Lower leg skin (tissue), 3 donors: ENCODE measurements around the gene GAD2.

ENCODE experiments used
- POLR2A ChIP-seq, 2 donors: fragments of 450-650 bp; IDR thresholded peaks; one replicate each; pipeline ENCODE4 v1.6.1; 2016 to 2017; ENCODE audit warnings: antibody characterized with exemption in 2 of 2, mild to moderate bottlenecking in 1 of 2, moderate library complexity in 1 of 2
- TF ChIP-seq, protein P1 (sequence below), 3 donors: fragments of 450-650 bp; IDR thresholded peaks; one replicate each; pipeline ENCODE4 v1.5.1; 2016; ENCODE audit warnings: antibody characterized with exemption in 3 of 3, mild to moderate bottlenecking in 3 of 3, moderate library complexity in 2 of 3

- TF ChIP-seq, protein P1, sequence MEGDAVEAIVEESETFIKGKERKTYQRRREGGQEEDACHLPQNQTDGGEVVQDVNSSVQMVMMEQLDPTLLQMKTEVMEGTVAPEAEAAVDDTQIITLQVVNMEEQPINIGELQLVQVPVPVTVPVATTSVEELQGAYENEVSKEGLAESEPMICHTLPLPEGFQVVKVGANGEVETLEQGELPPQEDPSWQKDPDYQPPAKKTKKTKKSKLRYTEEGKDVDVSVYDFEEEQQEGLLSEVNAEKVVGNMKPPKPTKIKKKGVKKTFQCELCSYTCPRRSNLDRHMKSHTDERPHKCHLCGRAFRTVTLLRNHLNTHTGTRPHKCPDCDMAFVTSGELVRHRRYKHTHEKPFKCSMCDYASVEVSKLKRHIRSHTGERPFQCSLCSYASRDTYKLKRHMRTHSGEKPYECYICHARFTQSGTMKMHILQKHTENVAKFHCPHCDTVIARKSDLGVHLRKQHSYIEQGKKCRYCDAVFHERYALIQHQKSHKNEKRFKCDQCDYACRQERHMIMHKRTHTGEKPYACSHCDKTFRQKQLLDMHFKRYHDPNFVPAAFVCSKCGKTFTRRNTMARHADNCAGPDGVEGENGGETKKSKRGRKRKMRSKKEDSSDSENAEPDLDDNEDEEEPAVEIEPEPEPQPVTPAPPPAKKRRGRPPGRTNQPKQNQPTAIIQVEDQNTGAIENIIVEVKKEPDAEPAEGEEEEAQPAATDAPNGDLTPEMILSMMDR (IDR thresholded peaks at IDR 0.05), result no peak
- no peak for TF ChIP-seq POLR2A (IDR thresholded peaks at IDR 0.05)
Observed at GRCh38 chr10:26242706-26243350, 26.3 kb downstream of the GAD2 start.
